ENCODE data around the gene TMEM126A. TPM values are rescaled to one million over a fixed set of nuclear protein-coding genes. Genes with fewer than 3 reads are reported as not detected.
"Not testable (repeated sequence)": the region's sequence is repeated elsewhere in the genome, so short reads cannot be mapped to it uniquely, and the experiment has no call there.

Gene TMEM126A
- 10 to 100 TPM in 3 of 4 donors, 1 to 10 TPM in 1; 7.9 to 16.3 (median 12.5) TPM for total RNA-seq

- DNase-seq: peak; percentile 82 to 86
- TF ChIP-seq, protein P1, sequence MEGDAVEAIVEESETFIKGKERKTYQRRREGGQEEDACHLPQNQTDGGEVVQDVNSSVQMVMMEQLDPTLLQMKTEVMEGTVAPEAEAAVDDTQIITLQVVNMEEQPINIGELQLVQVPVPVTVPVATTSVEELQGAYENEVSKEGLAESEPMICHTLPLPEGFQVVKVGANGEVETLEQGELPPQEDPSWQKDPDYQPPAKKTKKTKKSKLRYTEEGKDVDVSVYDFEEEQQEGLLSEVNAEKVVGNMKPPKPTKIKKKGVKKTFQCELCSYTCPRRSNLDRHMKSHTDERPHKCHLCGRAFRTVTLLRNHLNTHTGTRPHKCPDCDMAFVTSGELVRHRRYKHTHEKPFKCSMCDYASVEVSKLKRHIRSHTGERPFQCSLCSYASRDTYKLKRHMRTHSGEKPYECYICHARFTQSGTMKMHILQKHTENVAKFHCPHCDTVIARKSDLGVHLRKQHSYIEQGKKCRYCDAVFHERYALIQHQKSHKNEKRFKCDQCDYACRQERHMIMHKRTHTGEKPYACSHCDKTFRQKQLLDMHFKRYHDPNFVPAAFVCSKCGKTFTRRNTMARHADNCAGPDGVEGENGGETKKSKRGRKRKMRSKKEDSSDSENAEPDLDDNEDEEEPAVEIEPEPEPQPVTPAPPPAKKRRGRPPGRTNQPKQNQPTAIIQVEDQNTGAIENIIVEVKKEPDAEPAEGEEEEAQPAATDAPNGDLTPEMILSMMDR (IDR thresholded peaks at IDR 0.05): no peak
- TF ChIP-seq POLR2A (IDR thresholded peaks at IDR 0.05): peak; percentile 54 to 62
- peaks cover 0 to 3% of the 10 kb centered on the region in 2 donors for H3K4me1 ChIP-seq
- intact Hi-C loops (cut with DNase I; ENCODE audit: low total_unique reads): no loop called here
- no peaks in the 10 kb centered on the region for H3K27me3 ChIP-seq
- no peaks in the 10 kb centered on the region for H3K36me3 ChIP-seq
- H3K9me3 ChIP-seq: no peaks in the 10 kb centered on the region
- H3K4me3 ChIP-seq: peak within 1 kb of the TSS; percentile 63 to 74
- peak within 1 kb of the TSS; percentile 79 to 85 for H3K27ac ChIP-seq
These were observed at the start of gene TMEM126A for GRCh38 chr11:85647604-85648299. TMEM126A (plus strand) TSS chr11:85647967; CDS start chr11:85650256, 2,289 bp downstream.

GRCh38 chr11:85599083-85599482 lies 48.7 kb upstream of the TMEM126A start:
- Histone ChIP-seq H3K36me3 (no peaks in the 10 kb centered on the region), H3K27me3 (no peaks in the 10 kb centered on the region), H3K4me1 (no peaks in the 10 kb centered on the region), H3K4me3 (no peak overlapping the region), H3K9me3 (no peaks in the 10 kb centered on the region), H3K27ac (no peak overlapping the region)
- TF ChIP-seq, protein P1 (IDR thresholded peaks at IDR 0.05): no peak
- TF ChIP-seq POLR2A (IDR thresholded peaks at IDR 0.05): no peak
- no peak for DNase-seq
- intact Hi-C loops (cut with DNase I; ENCODE audit: low total_unique reads): no loop called here

- Histone ChIP-seq H3K4me3 (no peak overlapping the region), H3K4me1 (no peaks in the 10 kb centered on the region), H3K27ac (no peak overlapping the region), H3K27me3 (no peaks in the 10 kb centered on the region), H3K9me3 (no peaks in the 10 kb centered on the region), H3K36me3 (no peaks in the 10 kb centered on the region)
- DNase-seq: no peak
- no peak for TF ChIP-seq POLR2A (IDR thresholded peaks at IDR 0.05)
- TF ChIP-seq, protein P1 (IDR thresholded peaks at IDR 0.05): no peak
- intact Hi-C loops (cut with DNase I; ENCODE audit: low total_unique reads): no loop called here
These were observed 45.1 kb upstream of the TMEM126A start for GRCh38 chr11:85602526-85603213.

GRCh38 chr11:85603220-85603619 lies 44.5 kb upstream of the TMEM126A start:
- TF ChIP-seq POLR2A (IDR thresholded peaks at IDR 0.05): no peak
- TF ChIP-seq, protein P1 (IDR thresholded peaks at IDR 0.05): no peak
- intact Hi-C loops (cut with DNase I; ENCODE audit: low total_unique reads): no loop called here
- DNase-seq: no peak

DNA sequence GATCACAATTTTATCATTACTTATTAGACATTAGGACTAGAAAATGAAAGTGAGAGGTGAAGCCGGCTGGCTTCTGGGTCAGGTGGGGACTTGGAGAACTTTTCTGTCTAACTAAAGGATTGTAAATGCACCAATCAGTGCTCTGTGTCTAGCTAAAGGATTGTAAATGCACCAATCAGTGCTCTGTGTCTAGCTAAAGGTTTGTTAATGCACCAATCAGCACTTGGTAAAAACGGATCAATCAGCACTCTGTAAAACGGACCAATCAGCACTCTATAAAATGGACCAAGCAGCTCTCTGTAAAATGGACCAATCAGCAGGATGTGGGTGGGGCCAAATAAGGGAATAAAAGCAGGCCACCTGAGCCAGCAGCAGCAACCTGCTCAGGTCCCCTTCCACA lies 41.5 kb upstream of the TMEM126A start:
- H3K36me3 ChIP-seq; DNase-seq; H3K27ac ChIP-seq; H3K27me3 ChIP-seq; H3K4me1 ChIP-seq; H3K4me3 ChIP-seq; intact Hi-C loops (cut with DNase I; ENCODE audit: low total_unique reads); H3K9me3 ChIP-seq: not testable (repeated sequence)

More at GRCh38 chr11:85603220-85603619, 44.5 kb upstream of the TMEM126A start:
- Histone ChIP-seq H3K36me3 (no peaks in the 10 kb centered on the region), H3K27me3 (no peaks in the 10 kb centered on the region), H3K4me1 (no peaks in the 10 kb centered on the region), H3K9me3 (no peaks in the 10 kb centered on the region), H3K27ac (no peak overlapping the region), H3K4me3 (no peak overlapping the region)

GRCh38 chr11:85608621-85609020 lies 39.1 kb upstream of the TMEM126A start:
- H3K27ac ChIP-seq; intact Hi-C loops (cut with DNase I; ENCODE audit: low total_unique reads); DNase-seq; H3K27me3 ChIP-seq; H3K36me3 ChIP-seq; H3K9me3 ChIP-seq; H3K4me1 ChIP-seq; H3K4me3 ChIP-seq: not testable (repeated sequence)

GRCh38 chr11:85609286-85609685 lies 38.5 kb upstream of the TMEM126A start:
- H3K27me3 ChIP-seq; H3K4me1 ChIP-seq; H3K27ac ChIP-seq; DNase-seq; H3K4me3 ChIP-seq; intact Hi-C loops (cut with DNase I; ENCODE audit: low total_unique reads); H3K9me3 ChIP-seq; H3K36me3 ChIP-seq: not testable (repeated sequence)

- H3K27ac ChIP-seq; H3K4me1 ChIP-seq; H3K36me3 ChIP-seq; H3K4me3 ChIP-seq; DNase-seq; H3K9me3 ChIP-seq; intact Hi-C loops (cut with DNase I; ENCODE audit: low total_unique reads); H3K27me3 ChIP-seq: not testable (repeated sequence)
These were observed 36.1 kb upstream of the TMEM126A start for GRCh38 chr11:85611643-85612042.

Data from uterus (tissue), 4 donors.